ENCODE data around the gene HUNK. TPM values are rescaled to one million over a fixed set of nuclear protein-coding genes. Genes with fewer than 3 reads are reported as not detected.
A peak's percentile ranks its signal among the peaks of the same experiment; 100 is the strongest.

HUNK gene
- total RNA-seq, 2 experiments from 2014 or later: 0.10 to 0.20 TPM

DNA sequence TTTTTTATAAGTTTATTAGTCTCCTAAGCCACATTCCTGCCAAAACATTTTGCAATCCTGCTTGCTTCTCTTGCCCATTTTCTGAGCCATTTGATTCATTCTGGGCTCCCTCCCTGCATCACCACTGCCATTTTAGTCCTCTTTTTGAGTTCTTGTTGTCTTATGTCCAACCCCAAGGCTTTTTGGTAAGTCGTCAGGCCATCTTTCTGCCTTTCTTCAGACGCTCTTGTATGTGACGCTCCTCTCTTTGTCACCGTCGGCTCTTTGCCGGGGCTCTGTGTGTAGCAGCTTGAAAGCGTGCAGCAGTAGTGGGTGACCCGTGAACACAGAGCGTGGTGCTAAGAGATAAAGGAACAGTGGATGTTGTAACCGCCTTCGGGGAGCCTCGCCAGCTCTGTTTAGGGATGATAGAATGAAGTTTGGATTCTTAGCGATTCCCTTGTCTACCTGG is 14.6 kb downstream of the HUNK start:
- H3K4me1 Mint-ChIP-seq (ENCODE audit: low read depth): no peaks in the 10 kb centered on the region
- no peaks in the 10 kb centered on the region for H3K27me3 Mint-ChIP-seq (ENCODE audit: low read depth)
- CTCF ChIA-PET: no interaction called here
- DNase-seq: no peak
- no peaks in the 10 kb centered on the region for H3K9me3 Mint-ChIP-seq
- no peak overlapping the region for H3K4me3 Mint-ChIP-seq
- no peaks in the 10 kb centered on the region for H3K36me3 Mint-ChIP-seq (ENCODE audit: low read depth)
- H3K27ac Mint-ChIP-seq: no peak overlapping the region
- intact Hi-C loops (cut with micrococcal nuclease): no loop called here

DNA sequence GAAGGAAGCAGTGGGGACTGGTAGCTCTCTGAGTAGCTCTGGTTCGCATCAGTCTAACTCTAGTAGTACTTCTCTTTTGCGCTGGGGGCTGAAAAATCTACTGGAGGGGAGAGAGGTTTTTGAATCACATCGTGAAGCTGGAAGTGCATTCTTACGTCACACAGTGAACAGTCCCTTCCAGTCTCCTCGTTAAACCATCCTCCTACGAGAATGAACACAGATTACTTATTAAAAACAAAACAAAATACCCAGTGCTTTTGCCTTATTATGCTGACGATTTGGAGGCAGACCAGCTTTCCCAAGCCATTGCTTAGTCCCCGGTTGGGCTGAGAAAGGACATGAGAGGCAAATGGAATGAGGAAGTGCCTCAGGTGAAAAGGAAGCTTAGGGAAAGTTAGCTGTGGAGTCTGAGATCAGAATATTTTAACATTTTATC is 16.1 kb downstream of the HUNK start:
- CTCF ChIA-PET: interaction anchor here (1.0 to 1.1 kb wide), 2 partner anchors 10 to 14 kb away, joined by 4 to 6 read pairs; no protein-coding TSS in a partner anchor
- DNase-seq: no peak
- H3K9me3 Mint-ChIP-seq: no peaks in the 10 kb centered on the region
- H3K36me3 Mint-ChIP-seq (ENCODE audit: low read depth): no peaks in the 10 kb centered on the region
- H3K4me3 Mint-ChIP-seq: no peak overlapping the region
- H3K27ac Mint-ChIP-seq: no peak overlapping the region
- peaks cover 10% of the 10 kb centered on the region for H3K27me3 Mint-ChIP-seq (ENCODE audit: low read depth)
- intact Hi-C loops (cut with micrococcal nuclease): no loop called here
- H3K4me1 Mint-ChIP-seq (ENCODE audit: low read depth): no peaks in the 10 kb centered on the region

DNA sequence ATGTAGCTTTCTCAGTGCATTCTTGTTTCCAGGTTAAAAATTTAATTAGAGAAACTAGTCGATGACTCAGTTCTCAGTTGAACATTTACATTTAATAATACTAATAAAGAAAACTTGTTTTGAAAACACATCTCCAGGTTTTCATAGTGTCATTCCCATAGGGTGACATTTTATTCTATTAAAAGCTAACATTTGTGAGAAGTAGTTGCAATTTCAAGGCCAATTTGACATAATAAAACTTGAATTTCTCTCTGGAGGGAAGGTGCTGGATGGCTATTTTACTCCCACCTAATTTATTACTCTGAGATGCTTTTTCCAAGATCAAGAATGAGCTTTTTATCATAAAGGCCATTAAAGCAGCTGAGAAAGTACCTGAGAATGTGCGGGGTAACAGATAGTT is 16.6 kb downstream of the HUNK start:
- H3K27me3 Mint-ChIP-seq (ENCODE audit: low read depth): peaks cover 11% of the 10 kb centered on the region
- intact Hi-C loops (cut with micrococcal nuclease): no loop called here
- no peak overlapping the region for H3K4me3 Mint-ChIP-seq
- no peaks in the 10 kb centered on the region for H3K9me3 Mint-ChIP-seq
- H3K4me1 Mint-ChIP-seq (ENCODE audit: low read depth): no peaks in the 10 kb centered on the region
- DNase-seq: no peak
- no peaks in the 10 kb centered on the region for H3K36me3 Mint-ChIP-seq (ENCODE audit: low read depth)
- no peak overlapping the region for H3K27ac Mint-ChIP-seq
- CTCF ChIA-PET: interaction anchor here (1.0 to 1.1 kb wide), 2 partner anchors 10 to 15 kb away, joined by 4 to 6 read pairs; no protein-coding TSS in a partner anchor

DNA sequence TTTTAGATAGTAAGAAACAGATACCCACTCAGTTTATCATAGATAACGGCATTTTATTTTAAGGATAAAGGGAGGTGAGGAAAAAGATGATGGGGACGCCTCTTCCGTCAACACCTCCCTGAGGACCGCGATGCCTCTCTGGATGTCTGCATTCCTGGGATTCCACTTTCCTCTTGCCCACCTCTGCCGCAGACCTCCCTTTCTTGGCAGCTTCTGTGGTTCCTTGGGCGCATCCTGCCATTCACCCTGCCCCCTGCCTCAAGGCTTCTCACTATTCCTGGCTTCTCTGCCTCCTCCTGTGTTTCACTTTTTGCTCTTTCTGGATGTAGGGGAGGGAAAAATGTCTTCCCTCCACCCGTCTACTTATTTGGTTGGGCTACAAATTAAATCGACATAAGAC is 19.9 kb downstream of the HUNK start:
- no peaks in the 10 kb centered on the region for H3K9me3 Mint-ChIP-seq
- CTCF ChIA-PET: no interaction called here
- no peak overlapping the region for H3K4me3 Mint-ChIP-seq
- H3K4me1 Mint-ChIP-seq (ENCODE audit: low read depth): peaks cover 2% of the 10 kb centered on the region
- intact Hi-C loops (cut with micrococcal nuclease): no loop called here
- DNase-seq: no peak
- peaks cover 11% of the 10 kb centered on the region for H3K27me3 Mint-ChIP-seq (ENCODE audit: low read depth)
- no peak overlapping the region for H3K27ac Mint-ChIP-seq
- no peaks in the 10 kb centered on the region for H3K36me3 Mint-ChIP-seq (ENCODE audit: low read depth)

DNA sequence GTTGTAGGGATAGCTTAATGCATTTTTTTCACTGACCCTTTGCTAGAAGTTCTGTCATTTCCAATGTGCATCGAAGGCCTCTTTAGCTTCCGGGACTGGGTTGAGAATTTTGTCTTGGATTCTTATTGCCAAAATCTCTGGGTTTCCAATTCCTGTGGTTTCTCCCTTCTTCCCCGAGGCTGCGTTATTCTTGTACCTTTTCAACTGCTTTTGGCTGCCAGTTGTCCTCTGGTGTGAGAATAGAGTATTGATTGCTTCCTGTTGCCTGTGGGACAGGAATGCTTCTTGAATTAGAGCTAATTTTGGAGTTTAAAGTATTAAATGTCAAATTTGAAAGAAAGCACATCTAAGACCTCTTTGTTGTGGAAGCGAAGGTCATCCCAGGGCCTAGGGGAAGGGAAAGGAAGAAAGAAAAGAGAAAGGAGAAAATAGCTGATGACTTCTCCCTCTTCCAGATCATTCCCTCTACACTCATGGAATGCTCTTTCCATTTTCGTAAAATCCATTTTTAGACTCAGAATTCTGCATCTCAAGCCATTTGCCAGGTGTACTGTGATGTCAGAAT is 21.1 kb downstream of the HUNK start:
- intact Hi-C loops (cut with micrococcal nuclease): no loop called here
- Mint-ChIP-seq H3K27ac (no peak overlapping the region), H3K4me1 (ENCODE audit: low read depth) (peaks cover 7% of the 10 kb centered on the region), H3K27me3 (ENCODE audit: low read depth) (peaks cover 11% of the 10 kb centered on the region), H3K9me3 (no peaks in the 10 kb centered on the region), H3K36me3 (ENCODE audit: low read depth) (no peaks in the 10 kb centered on the region), H3K4me3 (no peak overlapping the region)
- CTCF ChIA-PET: no interaction called here
- DNase-seq: no peak

DNA sequence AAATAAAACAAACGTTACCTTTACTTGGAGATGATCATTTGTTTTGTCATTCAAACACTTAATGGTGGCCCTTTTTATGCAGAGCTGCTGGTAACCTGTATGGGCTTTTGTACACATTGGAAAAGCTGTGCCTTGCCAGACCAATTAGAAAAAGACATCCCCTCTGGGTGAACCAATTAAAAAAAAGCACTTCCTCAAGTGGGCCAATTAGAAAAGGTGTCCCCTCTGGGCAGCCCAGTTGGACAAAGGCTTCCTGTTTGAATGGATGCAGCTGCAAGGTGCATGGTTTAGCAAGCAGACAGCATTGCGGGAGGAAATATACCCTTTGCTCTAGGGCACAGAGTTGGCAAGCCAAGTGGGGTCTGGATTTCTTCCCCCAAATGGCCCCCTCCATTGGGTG is 21.6 kb downstream of the HUNK start:
- H3K27me3 Mint-ChIP-seq (ENCODE audit: low read depth): peaks cover 11% of the 10 kb centered on the region

DNA sequence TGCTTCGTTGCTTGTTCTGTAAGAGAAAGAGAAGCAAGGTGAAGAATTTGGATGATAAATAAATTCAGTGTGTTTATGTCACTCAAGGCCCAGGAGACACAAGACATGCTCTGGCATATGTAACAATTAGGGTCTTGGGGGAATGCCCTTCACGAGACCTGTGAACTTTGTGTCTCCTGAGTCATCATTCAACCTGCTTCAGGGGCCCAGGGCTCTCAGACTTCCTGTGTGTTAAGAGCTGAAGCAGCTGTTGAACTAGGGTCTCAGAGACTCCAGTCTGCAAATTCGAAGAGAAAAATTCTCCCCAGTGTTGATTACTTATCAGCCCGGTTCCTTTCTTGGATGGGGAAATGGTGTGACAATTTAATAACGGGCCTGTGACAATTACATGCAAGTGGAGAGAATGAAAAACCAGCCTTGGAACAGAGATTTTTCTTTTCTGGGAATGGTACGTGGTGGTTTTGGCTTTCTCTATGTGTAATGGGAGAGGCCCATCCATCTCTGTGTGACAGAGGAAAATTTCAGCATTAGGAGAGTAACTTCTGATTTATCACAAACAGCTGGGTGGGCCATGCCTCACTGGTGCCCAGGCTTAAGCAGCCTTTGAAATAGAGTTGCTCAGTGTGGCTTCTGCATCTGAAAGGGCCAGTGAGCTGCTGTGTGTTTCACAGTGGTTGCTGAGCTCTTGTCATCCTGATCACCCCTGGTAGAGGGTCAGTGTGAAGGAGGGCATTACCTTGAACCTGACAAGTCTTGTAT is 22.4 kb downstream of the HUNK start:
- DNase-seq: no peak
- Mint-ChIP-seq H3K27ac (no peak overlapping the region), H3K36me3 (ENCODE audit: low read depth) (no peaks in the 10 kb centered on the region), H3K4me3 (no peak overlapping the region), H3K9me3 (no peaks in the 10 kb centered on the region), H3K4me1 (ENCODE audit: low read depth) (peaks cover 17% of the 10 kb centered on the region), H3K27me3 (ENCODE audit: low read depth) (peaks cover 11% of the 10 kb centered on the region)
- CTCF ChIA-PET: interaction anchor here (1.3 kb wide), 1 partner anchor 25 kb away, joined by 4 read pairs; no protein-coding TSS in a partner anchor
- intact Hi-C loops (cut with micrococcal nuclease): no loop called here

More for the DNA sequence above, 21.6 kb downstream of the HUNK start:
- H3K9me3 Mint-ChIP-seq: no peaks in the 10 kb centered on the region
- no peak for DNase-seq
- H3K36me3 Mint-ChIP-seq (ENCODE audit: low read depth): no peaks in the 10 kb centered on the region
- H3K4me3 Mint-ChIP-seq: no peak overlapping the region
- H3K4me1 Mint-ChIP-seq (ENCODE audit: low read depth): peaks cover 12% of the 10 kb centered on the region
- intact Hi-C loops (cut with micrococcal nuclease): no loop called here
- CTCF ChIA-PET: interaction anchor here (1.3 kb wide), 1 partner anchor 25 kb away, joined by 4 read pairs; no protein-coding TSS in a partner anchor
- no peak overlapping the region for H3K27ac Mint-ChIP-seq

DNA sequence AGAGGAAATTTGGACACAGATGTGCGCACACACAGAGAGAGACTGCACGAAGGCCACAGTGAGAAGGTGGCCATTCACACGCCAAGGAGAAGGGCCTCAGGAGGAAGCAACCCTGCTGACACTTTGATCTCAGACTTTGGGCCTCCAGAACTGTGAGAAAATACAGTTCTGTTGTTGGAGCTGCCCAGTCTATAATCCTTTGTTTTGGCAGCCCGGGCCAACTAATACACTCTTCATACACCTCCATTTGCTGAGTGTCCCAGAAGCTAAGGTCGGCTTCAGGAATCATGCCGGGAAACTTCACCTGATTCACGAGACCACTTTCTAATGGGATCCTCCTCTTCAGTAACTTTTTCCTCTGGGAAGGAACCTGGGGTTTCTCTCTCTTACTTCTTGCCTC is 23.2 kb downstream of the HUNK start:
- no peak for DNase-seq
- no peaks in the 10 kb centered on the region for H3K36me3 Mint-ChIP-seq (ENCODE audit: low read depth)
- H3K4me1 Mint-ChIP-seq (ENCODE audit: low read depth): peaks cover 17% of the 10 kb centered on the region
- peaks cover 11% of the 10 kb centered on the region for H3K27me3 Mint-ChIP-seq (ENCODE audit: low read depth)
- no peak overlapping the region for H3K27ac Mint-ChIP-seq
- H3K4me3 Mint-ChIP-seq: no peak overlapping the region
- CTCF ChIA-PET: interaction anchor here (1.3 kb wide), 1 partner anchor 26 kb away, joined by 4 read pairs; no protein-coding TSS in a partner anchor
- intact Hi-C loops (cut with micrococcal nuclease): no loop called here
- no peaks in the 10 kb centered on the region for H3K9me3 Mint-ChIP-seq

DNA sequence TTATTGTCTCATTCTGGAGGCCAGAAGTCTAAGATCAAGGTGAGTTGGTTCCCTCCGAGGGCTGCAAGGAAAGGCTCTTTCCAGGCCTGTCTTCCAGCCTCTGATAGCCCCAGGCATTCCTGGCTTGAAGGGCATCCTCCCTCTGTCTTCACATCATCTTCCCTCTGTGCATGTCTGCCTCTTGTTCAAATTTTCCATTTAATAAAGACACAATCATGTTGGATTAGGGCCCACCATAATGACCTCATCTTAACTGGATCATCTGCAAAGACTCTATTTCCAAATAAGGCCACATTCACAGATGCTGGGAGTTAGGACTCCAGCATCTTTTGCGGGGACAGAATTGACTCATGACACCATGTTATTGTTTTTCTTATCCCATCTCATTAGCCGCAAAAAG is 24.5 kb downstream of the HUNK start:
- Mint-ChIP-seq H3K9me3 (no peaks in the 10 kb centered on the region), H3K4me1 (ENCODE audit: low read depth) (peaks cover 17% of the 10 kb centered on the region), H3K4me3 (no peak overlapping the region), H3K27me3 (ENCODE audit: low read depth) (peaks cover 11% of the 10 kb centered on the region), H3K27ac (no peak overlapping the region), H3K36me3 (ENCODE audit: low read depth) (no peaks in the 10 kb centered on the region)
- CTCF ChIA-PET: no interaction called here
- intact Hi-C loops (cut with micrococcal nuclease): no loop called here
- DNase-seq: no peak

DNA sequence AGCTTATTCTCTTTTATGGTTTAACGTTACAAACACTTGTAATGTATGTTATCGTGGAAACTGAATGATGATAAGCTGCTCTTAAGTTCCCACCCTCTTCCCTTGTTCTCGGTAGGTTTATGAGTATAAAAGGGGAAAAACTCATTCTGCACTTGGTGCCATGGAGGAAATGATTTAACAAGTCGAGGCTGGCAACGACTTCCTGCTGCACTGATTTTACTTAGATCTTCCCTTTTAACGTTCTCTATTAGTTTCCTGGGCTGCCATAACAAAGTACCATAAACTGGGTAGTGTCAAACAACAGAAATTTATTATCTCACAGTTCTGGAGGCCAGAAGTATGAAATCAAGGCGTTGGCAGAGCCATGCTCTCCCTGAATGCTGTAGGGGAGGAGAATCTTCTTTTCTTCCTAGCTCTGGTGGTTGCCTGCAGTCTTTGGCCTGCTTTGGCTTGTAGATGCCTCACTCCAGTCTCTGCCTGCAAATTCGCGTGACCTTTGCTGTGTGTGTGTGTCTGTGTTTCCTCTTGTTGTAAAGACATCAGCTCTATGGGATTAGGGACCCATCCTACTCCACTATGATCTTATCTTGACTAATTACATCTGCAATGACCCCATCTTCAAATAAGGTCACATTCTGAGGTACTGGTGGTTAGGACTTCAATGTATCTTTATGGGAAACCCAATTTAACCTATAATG is 26.3 kb downstream of the HUNK start:
- no peak overlapping the region for H3K4me3 Mint-ChIP-seq
- CTCF ChIA-PET: interaction anchor here (1.2 kb wide), 1 partner anchor 10 kb away, joined by 4 read pairs; no protein-coding TSS in a partner anchor
- H3K9me3 Mint-ChIP-seq: no peaks in the 10 kb centered on the region
- DNase-seq: peak; percentile 11
- intact Hi-C loops (cut with micrococcal nuclease): no loop called here
- H3K27me3 Mint-ChIP-seq (ENCODE audit: low read depth): no peaks in the 10 kb centered on the region
- no peaks in the 10 kb centered on the region for H3K36me3 Mint-ChIP-seq (ENCODE audit: low read depth)
- peaks cover 17% of the 10 kb centered on the region for H3K4me1 Mint-ChIP-seq (ENCODE audit: low read depth)
- no peak overlapping the region for H3K27ac Mint-ChIP-seq

DNA sequence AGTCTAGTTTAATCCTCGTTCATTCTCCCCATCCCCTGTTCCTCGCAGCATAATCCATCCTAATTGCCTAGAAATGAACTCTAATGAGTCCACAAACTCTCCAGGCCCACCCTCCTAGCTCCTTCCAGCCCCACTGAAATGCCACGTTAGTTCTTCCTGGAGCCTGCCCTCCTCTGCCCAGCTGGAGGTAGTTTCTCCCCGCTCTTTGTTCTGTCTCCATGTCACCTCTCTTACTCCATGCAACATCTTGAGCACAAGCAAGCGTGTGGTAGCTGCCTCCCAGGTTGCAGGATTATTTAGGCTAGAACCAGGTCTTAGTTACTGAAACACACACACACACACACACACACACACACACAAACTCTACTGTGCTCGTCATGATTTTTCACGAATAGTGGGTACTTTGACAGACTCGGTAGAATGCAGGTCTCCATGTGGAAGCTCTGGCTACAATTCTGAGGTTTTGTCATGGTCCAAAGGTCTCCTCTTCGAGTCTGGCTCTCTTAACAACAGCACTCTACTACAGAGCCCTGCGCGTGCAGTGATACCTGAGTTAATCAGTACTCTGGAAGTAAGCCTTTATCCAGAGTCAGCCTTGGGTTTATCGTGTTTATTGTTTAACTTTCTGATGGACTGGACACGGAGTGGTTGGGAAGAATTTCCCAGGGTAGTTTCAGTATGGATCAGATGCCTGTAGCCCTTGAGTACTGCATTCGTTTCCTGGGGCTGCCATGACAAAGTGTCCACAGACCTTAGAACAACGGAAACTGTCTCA is 27.5 kb downstream of the HUNK start:
- no peak overlapping the region for H3K27ac Mint-ChIP-seq
- H3K4me1 Mint-ChIP-seq (ENCODE audit: low read depth): peaks cover 15% of the 10 kb centered on the region
- no peak overlapping the region for H3K4me3 Mint-ChIP-seq
- H3K27me3 Mint-ChIP-seq (ENCODE audit: low read depth): peaks cover 3% of the 10 kb centered on the region
- H3K9me3 Mint-ChIP-seq: no peaks in the 10 kb centered on the region
- CTCF ChIA-PET: interaction anchor here (0.5 to 0.7 kb wide), 2 partner anchors 26 to 272 kb away, joined by 4 to 6 read pairs; no protein-coding TSS in a partner anchor
- no peaks in the 10 kb centered on the region for H3K36me3 Mint-ChIP-seq (ENCODE audit: low read depth)
- no peak for DNase-seq
- intact Hi-C loops (cut with micrococcal nuclease): no loop called here

DNA sequence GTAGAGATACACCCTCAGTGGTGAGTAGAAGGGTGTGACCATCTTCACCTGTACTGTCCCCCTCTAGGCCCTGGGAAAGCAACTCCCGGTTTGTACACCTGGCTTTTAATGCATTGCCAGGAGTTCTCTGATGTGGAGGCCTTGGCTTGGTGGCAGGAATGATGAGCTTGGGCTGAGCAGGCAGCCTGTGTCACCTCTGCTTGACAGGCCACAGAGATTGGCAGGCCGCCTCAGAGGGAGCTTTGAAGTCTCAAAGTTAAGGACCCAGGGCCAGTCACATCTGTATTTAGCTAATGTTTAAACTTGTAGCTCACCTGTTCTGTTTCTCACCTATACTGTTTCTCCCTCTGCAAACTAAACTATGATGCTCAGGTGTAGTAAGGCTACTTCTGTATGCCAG is 28.5 kb downstream of the HUNK start:
- Mint-ChIP-seq H3K9me3 (no peaks in the 10 kb centered on the region), H3K27me3 (ENCODE audit: low read depth) (peaks cover 4% of the 10 kb centered on the region), H3K36me3 (ENCODE audit: low read depth) (no peaks in the 10 kb centered on the region), H3K4me1 (ENCODE audit: low read depth) (peaks cover 15% of the 10 kb centered on the region), H3K27ac (no peak overlapping the region), H3K4me3 (no peak overlapping the region)
- intact Hi-C loops (cut with micrococcal nuclease): no loop called here
- CTCF ChIA-PET: interaction anchor here (0.5 to 0.6 kb wide), 2 partner anchors 598 to 700 kb away, joined by 3 to 4 read pairs; no protein-coding TSS in a partner anchor
- DNase-seq: no peak
